ENCODE measurements around the gene ALDH2. TPM values are rescaled to one million over a fixed set of nuclear protein-coding genes. Genes with fewer than 3 reads are reported as not detected.

Gene ALDH2
- total and polyA plus RNA-seq, 2 of the 8 experiments (the other 6 are each of a cell fraction or from before 2014, with no cell fraction given): 25.4 to 43.8 TPM

GRCh38 chr12:111720457-111720856 lies 46.3 kb upstream of the ALDH2 start:
- Histone ChIP-seq H4K5ac (ENCODE audit: insufficient read length, low read depth, low read length) (no peak overlapping the region), H4K8ac (ENCODE audit: extremely low read depth, insufficient read depth, low read length) (no peak overlapping the region), H3K56ac (replicated peaks; ENCODE audit: insufficient read length, low read depth, low read length) (no peak overlapping the region), H2BK20ac (ENCODE audit: low read length) (no peak overlapping the region), H3K23ac (ENCODE audit: insufficient read length) (no peak overlapping the region), H3K18ac (ENCODE audit: extremely low read depth, low read length) (no peak overlapping the region), H2BK120ac (replicated peaks; ENCODE audit: low read depth, low read length) (no peak overlapping the region), H3K79me1 (ENCODE audit: low read depth, low read length) (no peaks in the 10 kb centered on the region), H3K23me2 (ENCODE audit: low read depth, low read length) (no peaks in the 10 kb centered on the region), H3K4me3 (ENCODE audit: extremely low read depth in 1 of 4, insufficient read depth in 2 of 4, low read depth in 3 of 4, low read length in 4 of 4) (no peak overlapping the region), H2BK5ac (ENCODE audit: low read depth, low read length) (no peak overlapping the region), H2BK15ac (ENCODE audit: low read length) (no peak overlapping the region), H4K20me1 (replicated peaks in 1 of 2; ENCODE audit: control insufficient read depth in 1 of 2, insufficient read depth in 2 of 2, low read length in 2 of 2) (no peaks in the 10 kb centered on the region), H4K91ac (replicated peaks; ENCODE audit: insufficient read length, low read length) (no peak overlapping the region), H3K4ac (replicated peaks; ENCODE audit: insufficient read length, low read depth, low read length) (no peak overlapping the region), H3K36me3 (ENCODE audit: control insufficient read depth in 2 of 4, insufficient read depth in 4 of 4, low read length in 3 of 4) (peaks cover 2 to 29% (median 12%) of the 10 kb centered on the region in 4 experiments; a peak in 7 of 8 replicates), H3K9ac (replicated peaks in 1 of 4; ENCODE audit: extremely low read depth in 1 of 4, low read depth in 3 of 4, low read length in 3 of 4) (no peak overlapping the region), H3K79me2 (ENCODE audit: control insufficient read depth in 1 of 2, insufficient read depth in 2 of 2, low read length in 2 of 2) (no peaks in the 10 kb centered on the region), H3K14ac (ENCODE audit: insufficient read length) (no peak overlapping the region), H2AFZ (ENCODE audit: low read length) (no peak overlapping the region), H3K9me3 (ENCODE audit: insufficient read depth in 2 of 2, low read depth in 1 of 2, low read length in 1 of 2) (peaks cover 0 to 8% of the 10 kb centered on the region in 2 experiments; a peak in 1 of 4 replicates), H2BK12ac (ENCODE audit: low read depth, low read length) (no peak overlapping the region), H3K4me2 (ENCODE audit: insufficient read depth in 1 of 2, low read depth in 2 of 2, low read length in 2 of 2) (no peak overlapping the region), H2AK5ac (ENCODE audit: low read depth, low read length) (no peak overlapping the region), H3K27ac (ENCODE audit: low read depth, low read length) (no peak overlapping the region), H3K4me1 (replicated peaks in 1 of 4; ENCODE audit: control insufficient read depth in 3 of 4, insufficient read depth in 4 of 4, low read length in 3 of 4) (no peaks in the 10 kb centered on the region), H3K27me3 (replicated peaks in 1 of 4; ENCODE audit: control insufficient read depth in 3 of 4, extremely low read depth in 1 of 4, insufficient read depth in 3 of 4, low read length in 3 of 4) (no peaks in the 10 kb centered on the region)
- CTCF ChIA-PET (ENCODE audit: partially characterized antibody): interaction anchor here (1.2 kb wide), 1 partner anchor 192 kb away, joined by 3 read pairs; no protein-coding TSS in a partner anchor
- no peak for DNase-seq (ENCODE audit: low read depth in 1 of 2, low spot score in 2 of 2)
- 94% methylated on average over 6 of the region's 6 CpGs; no CpG with 5 or more reads in 1 of the 2 experiments for WGBS, 2 experiments (ENCODE audit: extremely low coverage in 1 of 2, insufficient coverage in 1 of 2, insufficient read length in 1 of 2, insufficient replicate concordance in 2 of 2, low coverage in 1 of 2, low lambda C conversion rate in 2 of 2, missing lambda C conversion rate in 1 of 2)
- POLR2A ChIA-PET (ENCODE audit: partially characterized antibody): no interaction called here
- no peak for FAIRE-seq
- TF ChIP-seq SRF (IDR thresholded peaks at IDR 0.05; ENCODE audit: low read depth, low read length): no peak
- TF ChIP-seq POLR2A (IDR thresholded peaks at IDR 0.05; ENCODE audit: control extremely low read depth in 1 of 2, low read depth in 2 of 2, low read length in 2 of 2): no peak
- no peak for TF ChIP-seq RXRA (IDR thresholded peaks at IDR 0.05; ENCODE audit: insufficient read depth, low read depth, low read length)
- no peak for TF ChIP-seq POU5F1 (IDR thresholded peaks at IDR 0.05; ENCODE audit: low read depth, low read length)
- TF ChIP-seq, protein P1, sequence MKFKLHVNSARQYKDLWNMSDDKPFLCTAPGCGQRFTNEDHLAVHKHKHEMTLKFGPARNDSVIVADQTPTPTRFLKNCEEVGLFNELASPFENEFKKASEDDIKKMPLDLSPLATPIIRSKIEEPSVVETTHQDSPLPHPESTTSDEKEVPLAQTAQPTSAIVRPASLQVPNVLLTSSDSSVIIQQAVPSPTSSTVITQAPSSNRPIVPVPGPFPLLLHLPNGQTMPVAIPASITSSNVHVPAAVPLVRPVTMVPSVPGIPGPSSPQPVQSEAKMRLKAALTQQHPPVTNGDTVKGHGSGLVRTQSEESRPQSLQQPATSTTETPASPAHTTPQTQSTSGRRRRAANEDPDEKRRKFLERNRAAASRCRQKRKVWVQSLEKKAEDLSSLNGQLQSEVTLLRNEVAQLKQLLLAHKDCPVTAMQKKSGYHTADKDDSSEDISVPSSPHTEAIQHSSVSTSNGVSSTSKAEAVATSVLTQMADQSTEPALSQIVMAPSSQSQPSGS (IDR thresholded peaks at IDR 0.05; ENCODE audit: low read length): no peak
- no peak for TF ChIP-seq SIX5 (IDR thresholded peaks at IDR 0.05; ENCODE audit: low read depth, low read length)
- no peak for TF ChIP-seq TEAD4 (IDR thresholded peaks at IDR 0.05; ENCODE audit: low read depth, low read length)
